Stromal cell of bone marrow (primary cell): ENCODE measurements around the gene NECTIN2.
"Not testable (repeated sequence)": the region's sequence is repeated elsewhere in the genome, so short reads cannot be mapped to it uniquely, and the experiment has no call there.

Source experiments
- DNase-seq: peaks from one replicate; pipeline ENCODE4 v3.0.0-alpha.2; 2012; ENCODE audit warnings: low read depth

Gene NECTIN2

DNA sequence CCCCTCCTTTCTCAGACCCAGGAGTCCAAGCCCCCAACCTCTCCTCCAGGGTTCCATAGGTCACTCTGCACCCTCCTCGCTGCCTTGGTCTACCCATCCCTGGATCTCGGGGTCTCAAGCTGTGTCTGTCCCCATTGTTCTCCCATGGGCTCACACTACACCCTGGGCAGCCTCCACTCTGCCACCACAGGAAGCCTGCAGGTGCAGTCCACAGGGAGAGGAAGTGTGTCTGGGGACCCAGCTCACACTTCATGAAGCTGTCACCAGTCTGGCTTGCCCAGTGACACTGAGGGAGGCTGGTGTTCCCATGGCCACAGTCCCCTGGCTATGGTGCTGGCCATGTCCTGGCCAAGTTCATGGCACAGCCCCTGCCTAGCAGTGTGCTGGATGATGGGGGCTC lies 5.3 kb downstream of the NECTIN2 start:
- DNase-seq: no peak

GRCh38 chr19:44855606-44856005 lies 9.5 kb downstream of the NECTIN2 start:
- DNase-seq: no peak

DNA sequence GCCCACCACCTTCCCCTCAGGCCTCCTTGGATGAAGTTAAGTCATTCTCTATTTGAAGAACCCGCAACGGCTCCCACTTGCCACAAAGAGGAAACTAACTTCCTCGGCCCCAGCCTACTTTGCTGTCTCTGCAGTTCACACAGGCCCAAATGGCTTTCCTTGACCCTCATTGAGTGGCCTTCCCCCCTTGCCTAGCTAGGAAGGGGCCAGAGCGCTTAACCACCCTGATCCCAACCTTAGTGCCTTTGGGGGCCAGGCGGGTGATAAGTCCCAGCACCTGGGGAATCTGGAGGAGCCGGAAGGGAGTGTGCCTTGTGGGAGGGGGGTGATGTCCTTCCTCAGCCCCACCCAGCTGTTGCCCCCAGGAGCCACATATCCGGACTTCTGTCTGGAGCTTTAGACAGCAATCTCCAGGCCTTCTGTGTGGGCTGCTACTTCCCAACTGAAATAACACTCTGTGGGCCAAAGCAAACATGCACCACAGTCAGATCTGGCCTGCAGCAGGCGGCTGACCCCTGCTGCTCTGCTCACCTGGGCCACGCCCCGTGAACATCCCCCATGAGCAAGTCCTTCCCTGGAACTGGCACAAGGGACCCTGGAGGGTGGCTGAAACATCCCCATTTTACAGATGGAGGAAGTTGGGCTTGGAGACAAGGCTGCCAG lies 10.5 kb downstream of the NECTIN2 start:
- DNase-seq: no peak

GRCh38 chr19:44857837-44858236 lies 11.7 kb downstream of the NECTIN2 start:
- DNase-seq: no peak

- DNase-seq: not testable (repeated sequence)
These were observed 15.5 kb downstream of the NECTIN2 start for GRCh38 chr19:44861576-44861975.

GRCh38 chr19:44863990-44864389 lies 17.9 kb downstream of the NECTIN2 start:
- DNase-seq: no peak

DNA sequence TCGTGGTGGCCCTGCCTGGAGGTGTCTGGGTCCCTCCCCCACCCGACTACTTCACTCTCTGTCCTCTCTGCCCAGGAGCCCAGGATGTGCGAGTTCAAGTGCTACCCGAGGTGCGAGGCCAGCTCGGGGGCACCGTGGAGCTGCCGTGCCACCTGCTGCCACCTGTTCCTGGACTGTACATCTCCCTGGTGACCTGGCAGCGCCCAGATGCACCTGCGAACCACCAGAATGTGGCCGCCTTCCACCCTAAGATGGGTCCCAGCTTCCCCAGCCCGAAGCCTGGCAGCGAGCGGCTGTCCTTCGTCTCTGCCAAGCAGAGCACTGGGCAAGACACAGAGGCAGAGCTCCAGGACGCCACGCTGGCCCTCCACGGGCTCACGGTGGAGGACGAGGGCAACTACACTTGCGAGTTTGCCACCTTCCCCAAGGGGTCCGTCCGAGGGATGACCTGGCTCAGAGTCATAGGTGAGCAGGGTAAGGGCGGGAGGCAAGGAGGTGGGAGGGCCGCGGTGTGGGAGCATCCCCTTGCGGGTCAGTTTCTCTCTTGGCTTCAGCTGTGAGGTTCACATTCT lies 19.2 kb downstream of the NECTIN2 start:
- DNase-seq: no peak

DNA sequence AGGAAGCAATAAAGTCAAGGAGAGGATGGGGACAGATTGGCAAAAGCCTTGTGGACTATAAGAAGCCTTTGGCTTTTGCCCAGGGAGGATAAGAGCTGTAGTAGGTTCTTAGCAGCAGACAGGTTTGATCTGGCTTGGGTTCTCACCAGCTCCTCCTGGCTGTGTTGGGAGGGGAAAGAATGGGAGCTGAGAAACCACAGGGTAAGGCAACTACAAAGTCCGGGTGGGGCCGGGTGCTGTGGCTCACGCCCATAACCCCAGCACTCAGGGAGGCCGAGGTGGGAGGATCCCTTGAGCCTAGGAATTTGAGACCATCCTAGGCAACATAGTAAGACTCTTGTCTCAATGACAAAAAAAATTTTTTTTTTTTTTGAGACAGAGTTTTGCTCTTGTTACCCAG lies 20.6 kb downstream of the NECTIN2 start:
- DNase-seq: no peak

DNA sequence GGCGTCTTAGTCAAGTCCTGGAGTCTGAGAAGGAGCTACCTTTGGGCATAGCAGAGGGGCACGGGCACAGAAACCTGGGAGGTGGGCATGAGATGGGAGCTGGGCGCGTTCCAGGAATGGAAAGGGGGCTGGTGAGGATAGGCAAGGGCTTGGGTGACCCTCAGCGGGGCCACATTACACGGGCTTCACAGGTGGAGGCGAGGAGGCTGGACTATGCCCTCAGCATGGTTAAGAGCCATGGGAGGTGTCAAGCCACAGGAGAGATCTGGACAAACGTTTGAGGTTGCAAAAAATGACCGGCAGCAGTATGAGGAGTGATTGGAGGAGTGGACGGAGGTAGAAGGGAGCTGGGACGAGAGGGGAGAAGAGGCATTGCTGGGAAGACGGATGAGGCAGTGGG lies 21.5 kb downstream of the NECTIN2 start:
- no peak for DNase-seq

- DNase-seq: peak; percentile 46
These were observed 23.8 kb downstream of the NECTIN2 start for GRCh38 chr19:44869733-44870470.

DNA sequence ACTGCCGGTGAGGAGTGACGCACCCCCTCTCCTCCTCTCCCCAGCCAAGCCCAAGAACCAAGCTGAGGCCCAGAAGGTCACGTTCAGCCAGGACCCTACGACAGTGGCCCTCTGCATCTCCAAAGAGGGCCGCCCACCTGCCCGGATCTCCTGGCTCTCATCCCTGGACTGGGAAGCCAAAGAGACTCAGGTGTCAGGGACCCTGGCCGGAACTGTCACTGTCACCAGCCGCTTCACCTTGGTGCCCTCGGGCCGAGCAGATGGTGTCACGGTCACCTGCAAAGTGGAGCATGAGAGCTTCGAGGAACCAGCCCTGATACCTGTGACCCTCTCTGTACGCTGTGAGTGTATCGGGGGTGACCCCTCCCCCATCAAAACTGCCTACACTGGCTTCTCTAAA lies 25.7 kb downstream of the NECTIN2 start:
- no peak for DNase-seq

DNA sequence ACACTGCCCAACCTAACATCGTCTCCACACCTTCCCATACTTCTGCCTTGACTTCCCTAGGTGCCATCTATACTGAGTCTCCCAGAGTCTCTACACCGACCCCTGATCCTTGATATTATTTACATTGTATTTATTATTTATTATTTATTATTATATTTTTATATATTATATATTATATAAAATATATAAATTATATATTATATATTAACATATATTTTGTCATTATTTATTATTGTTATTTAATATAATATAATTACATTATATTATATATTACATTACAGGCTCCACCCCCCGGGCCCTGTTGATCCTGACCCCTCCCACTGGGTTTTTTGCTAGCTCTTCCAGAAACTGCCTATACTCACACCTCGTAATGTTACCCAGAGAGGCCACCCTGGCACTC lies 26.6 kb downstream of the NECTIN2 start:
- no peak for DNase-seq

- no peak for DNase-seq
These were observed 28.2 kb downstream of the NECTIN2 start for GRCh38 chr19:44874317-44874716.

DNA sequence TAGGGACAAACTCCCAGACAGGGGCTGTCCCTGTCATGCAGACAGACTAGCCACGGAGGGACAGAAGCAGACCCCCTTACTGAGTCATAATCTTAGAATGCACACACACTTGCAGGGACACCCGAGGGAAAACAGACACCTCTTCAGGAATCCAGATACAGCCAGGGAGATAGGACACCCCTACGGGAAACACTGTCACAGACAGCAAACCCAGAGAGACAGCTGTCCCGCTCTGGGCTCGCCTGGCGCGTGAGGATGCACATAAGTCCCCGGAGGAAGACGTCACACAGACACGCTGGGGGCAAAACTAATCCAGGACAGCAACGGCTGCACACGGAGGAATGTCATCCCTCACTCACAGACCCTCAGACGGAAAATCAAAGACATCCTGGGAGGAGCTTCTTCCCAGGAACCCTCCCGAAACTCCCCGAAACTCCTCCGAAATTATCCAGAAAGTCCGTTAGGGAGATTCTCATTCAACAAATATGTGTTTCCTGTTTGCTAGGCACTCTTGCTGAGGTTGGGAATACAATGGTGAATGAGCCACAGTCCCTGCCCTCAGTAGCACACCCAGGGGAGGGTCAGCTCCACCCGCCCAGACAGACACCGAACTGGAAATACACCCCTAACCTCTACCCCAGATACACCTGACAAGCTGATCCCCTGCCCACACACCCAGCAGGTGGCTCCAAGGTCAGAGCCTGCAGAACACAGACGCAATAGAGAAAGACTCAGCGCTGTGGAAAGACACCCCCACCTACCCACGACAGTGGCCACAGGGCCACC lies 29.8 kb downstream of the NECTIN2 start:
- DNase-seq: no peak

GRCh38 chr19:44876930-44877535 lies 30.9 kb downstream of the NECTIN2 start:
- DNase-seq: no peak

- DNase-seq: no peak
These were observed 32.2 kb downstream of the NECTIN2 start for GRCh38 chr19:44878120-44878865.

DNA sequence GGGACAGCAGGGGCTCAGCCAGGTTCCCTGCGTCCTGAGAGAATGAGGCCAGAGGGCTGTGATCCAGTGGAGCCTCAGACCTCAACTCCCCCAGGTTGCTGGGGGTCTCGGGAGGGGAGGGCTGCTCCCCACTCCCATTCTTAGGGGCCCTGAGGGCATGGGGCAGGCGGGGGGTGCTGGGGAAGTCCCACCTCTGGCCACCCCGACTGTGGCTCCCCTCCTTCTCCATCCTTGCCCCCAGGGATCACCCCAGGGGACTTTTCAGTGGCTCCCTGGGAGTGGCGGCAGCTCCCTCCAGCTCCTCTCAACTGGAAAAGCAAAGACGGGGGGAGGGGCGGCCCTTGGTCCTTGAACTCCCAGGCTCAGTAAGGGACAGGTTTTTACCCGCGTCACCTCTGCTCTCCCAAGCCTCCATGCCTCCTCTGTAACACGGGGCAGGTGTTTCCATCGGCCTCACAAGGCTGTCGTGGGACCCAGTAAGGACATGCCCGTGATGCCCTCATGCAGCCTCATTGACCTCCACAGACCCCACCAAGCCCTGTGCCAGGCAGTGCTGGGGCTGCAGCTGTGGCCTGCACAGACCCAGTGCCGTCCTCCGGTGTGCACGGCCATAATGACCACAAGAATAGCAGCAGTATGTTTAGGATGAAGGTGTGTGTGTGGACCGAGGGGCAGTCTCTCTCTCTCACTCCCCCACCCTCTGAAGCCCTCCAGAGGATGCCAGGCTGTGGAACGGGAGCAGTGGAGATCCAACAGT lies 33.4 kb downstream of the NECTIN2 start:
- no peak for DNase-seq

DNA sequence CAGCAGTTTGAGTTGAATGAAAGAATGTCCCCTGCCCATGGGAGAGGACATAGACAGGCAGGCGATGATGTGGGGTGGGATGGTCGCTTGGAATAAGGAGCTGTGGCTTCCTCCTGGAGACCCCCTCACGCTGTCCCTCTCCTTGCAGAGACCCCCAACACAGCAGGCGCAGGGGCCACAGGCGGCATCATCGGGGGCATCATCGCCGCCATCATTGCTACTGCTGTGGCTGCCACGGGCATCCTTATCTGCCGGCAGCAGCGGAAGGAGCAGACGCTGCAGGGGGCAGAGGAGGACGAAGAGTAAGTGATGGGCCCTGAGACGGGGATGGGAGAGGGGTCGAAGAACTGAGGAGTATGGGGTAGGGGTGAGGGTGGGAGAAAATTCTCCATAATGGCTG lies 36.0 kb downstream of the NECTIN2 start:
- no peak for DNase-seq

- not testable (repeated sequence) for DNase-seq
These were observed 36.7 kb downstream of the NECTIN2 start for GRCh38 chr19:44882619-44883397.

- DNase-seq: no peak
These were observed 37.8 kb downstream of the NECTIN2 start for GRCh38 chr19:44883922-44884321.
